ENCODE data around the gene CDH4.

- TF ChIP-seq CTCF (conservative IDR thresholded peaks at IDR 0.05; ENCODE audit: low read length) (no peak), EZH2phosphoT487 (IDR thresholded peaks at IDR 0.05; ENCODE audit: borderline replicate concordance, low read depth, low read length) (no peak)
Observed at GRCh38 chr20:61562897-61563504, 310.9 kb downstream of the CDH4 start.

Data from OCI-LY7 (cell line).